Measurements from ENCODE around the gene KCNJ2. TPM values are rescaled to one million over a fixed set of nuclear protein-coding genes. Genes with fewer than 3 reads are reported as not detected.

The KCNJ2 gene
- total and polyA plus RNA-seq, 3 donors from 2014 or later = 0.58 to 1.1 (median 0.79) TPM

DNA sequence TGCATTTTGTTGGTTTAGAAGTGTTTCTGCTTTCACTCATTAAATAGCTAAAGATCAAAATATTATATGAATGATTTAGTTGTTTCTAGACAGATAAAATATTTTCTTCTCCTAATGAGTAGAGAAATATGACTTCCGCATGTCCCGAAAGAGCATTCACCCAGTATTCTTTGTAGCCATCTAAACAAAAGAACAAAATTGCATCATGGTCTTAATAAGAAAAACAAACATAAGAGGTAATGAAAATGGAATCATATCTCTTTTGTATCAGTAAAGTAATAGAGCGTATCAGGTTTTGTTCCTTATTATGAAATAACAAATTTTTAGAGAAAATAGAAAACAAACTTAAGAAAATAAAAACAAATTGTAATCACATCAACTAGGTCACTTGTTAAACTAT, 16.1 kb upstream of the KCNJ2 start:
- Histone ChIP-seq H3K27ac (no peak overlapping the region), H3K36me3 (ENCODE audit: low read depth, missing control alignments) (no peaks in the 10 kb centered on the region), H3K4me1 (no peaks in the 10 kb centered on the region), H3K27me3 (no peaks in the 10 kb centered on the region), H3K9me3 (no peaks in the 10 kb centered on the region), H3K4me3 (no peak overlapping the region)
- TF ChIP-seq, protein P1, sequence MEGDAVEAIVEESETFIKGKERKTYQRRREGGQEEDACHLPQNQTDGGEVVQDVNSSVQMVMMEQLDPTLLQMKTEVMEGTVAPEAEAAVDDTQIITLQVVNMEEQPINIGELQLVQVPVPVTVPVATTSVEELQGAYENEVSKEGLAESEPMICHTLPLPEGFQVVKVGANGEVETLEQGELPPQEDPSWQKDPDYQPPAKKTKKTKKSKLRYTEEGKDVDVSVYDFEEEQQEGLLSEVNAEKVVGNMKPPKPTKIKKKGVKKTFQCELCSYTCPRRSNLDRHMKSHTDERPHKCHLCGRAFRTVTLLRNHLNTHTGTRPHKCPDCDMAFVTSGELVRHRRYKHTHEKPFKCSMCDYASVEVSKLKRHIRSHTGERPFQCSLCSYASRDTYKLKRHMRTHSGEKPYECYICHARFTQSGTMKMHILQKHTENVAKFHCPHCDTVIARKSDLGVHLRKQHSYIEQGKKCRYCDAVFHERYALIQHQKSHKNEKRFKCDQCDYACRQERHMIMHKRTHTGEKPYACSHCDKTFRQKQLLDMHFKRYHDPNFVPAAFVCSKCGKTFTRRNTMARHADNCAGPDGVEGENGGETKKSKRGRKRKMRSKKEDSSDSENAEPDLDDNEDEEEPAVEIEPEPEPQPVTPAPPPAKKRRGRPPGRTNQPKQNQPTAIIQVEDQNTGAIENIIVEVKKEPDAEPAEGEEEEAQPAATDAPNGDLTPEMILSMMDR (IDR thresholded peaks at IDR 0.05) = no peak
- no peak for TF ChIP-seq POLR2A (IDR thresholded peaks at IDR 0.05)
- 90 to 91% methylated on average over 3 of the region's 3 CpGs for WGBS, 2 donors
- intact Hi-C loops (cut with DNase I; ENCODE audit: low total_unique reads) = no loop called here
- no peak for DNase-seq

DNA sequence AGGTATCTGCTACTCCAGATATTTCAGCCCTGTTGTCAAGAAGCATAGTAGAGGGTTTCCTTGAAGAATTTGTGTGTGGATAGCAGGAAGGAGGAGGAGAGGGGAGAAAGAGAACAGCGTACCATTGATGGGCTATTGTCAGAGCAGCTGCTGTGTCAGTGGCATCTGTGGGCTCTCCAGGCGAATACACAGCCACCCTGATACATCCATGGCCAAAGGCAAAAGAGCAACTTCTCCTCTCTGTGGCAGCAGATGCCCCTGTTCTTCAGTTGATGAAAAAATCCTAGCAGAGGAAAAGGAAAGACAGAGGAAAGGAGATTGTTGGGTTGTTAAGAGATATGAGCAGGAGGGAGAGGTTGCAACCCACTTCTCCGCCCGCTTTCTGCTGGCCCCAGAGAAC, 12.2 kb upstream of the KCNJ2 start:
- no peaks in the 10 kb centered on the region for H3K36me3 ChIP-seq (ENCODE audit: low read depth, missing control alignments)
- no peak overlapping the region for H3K4me3 ChIP-seq
- H3K27me3 ChIP-seq = no peaks in the 10 kb centered on the region
- no peak for DNase-seq
- no peaks in the 10 kb centered on the region for H3K4me1 ChIP-seq
- WGBS, 2 donors = 72 to 83% methylated on average over 4 of the region's 4 CpGs
- TF ChIP-seq POLR2A (IDR thresholded peaks at IDR 0.05) = no peak
- TF ChIP-seq, protein P1 (IDR thresholded peaks at IDR 0.05) = no peak
- H3K9me3 ChIP-seq = no peaks in the 10 kb centered on the region
- intact Hi-C loops (cut with DNase I; ENCODE audit: low total_unique reads) = no loop called here
- no peak overlapping the region for H3K27ac ChIP-seq

- Histone ChIP-seq H3K4me1 (no peaks in the 10 kb centered on the region), H3K36me3 (ENCODE audit: low read depth, missing control alignments) (no peaks in the 10 kb centered on the region), H3K4me3 (no peak overlapping the region), H3K27ac (no peak overlapping the region), H3K9me3 (no peaks in the 10 kb centered on the region), H3K27me3 (no peaks in the 10 kb centered on the region)
- intact Hi-C loops (cut with DNase I; ENCODE audit: low total_unique reads) = no loop called here
- WGBS, 2 donors = 84 to 90% methylated on average over 4 of the region's 4 CpGs
- TF ChIP-seq, protein P1 (IDR thresholded peaks at IDR 0.05) = no peak
- no peak for TF ChIP-seq POLR2A (IDR thresholded peaks at IDR 0.05)
- DNase-seq = no peak
Measured at GRCh38 chr17:70158180-70158579, 11.2 kb upstream of the KCNJ2 start.

DNA sequence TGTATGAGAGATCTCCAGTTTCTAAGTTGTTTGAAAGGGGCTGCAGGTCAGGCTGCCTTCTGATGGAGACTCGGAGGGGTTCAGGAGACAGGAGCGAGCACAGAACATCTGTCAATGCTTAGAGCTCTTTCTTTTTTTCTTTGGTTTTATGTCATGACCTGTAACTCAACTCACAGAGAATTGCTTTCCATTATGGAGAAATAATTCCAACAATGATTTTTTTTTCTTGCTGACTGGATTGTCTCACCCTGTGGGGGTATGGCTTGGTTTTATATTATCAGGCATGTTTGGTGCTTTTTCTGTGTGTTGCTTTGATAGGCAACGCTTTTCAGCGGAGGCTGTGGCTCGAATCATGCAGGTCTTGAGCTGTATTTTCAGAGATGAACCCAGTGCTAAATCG, 10.7 kb upstream of the KCNJ2 start:
- no peak for DNase-seq
- 84 to 88% methylated on average over 6 of the region's 6 CpGs for WGBS, 2 donors
- no peaks in the 10 kb centered on the region for H3K27me3 ChIP-seq

DNA sequence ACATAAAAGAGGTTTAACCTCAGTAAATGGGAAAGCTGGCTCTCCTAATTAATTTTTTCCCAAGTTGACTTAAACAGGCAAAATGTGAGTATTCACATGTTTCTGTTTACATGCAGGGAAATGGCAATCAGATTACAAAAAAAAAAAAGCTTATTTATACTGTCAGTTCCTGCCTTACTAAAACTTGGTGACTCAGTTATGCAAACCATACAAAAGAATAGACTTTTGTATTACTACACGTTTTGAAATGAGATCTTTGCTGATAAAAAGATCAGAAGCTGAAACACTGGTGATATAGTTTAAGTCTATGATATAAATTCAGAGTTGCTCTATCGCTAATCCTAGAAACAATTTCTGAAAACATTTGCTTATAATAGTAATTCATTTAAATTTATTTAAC, 9.4 kb upstream of the KCNJ2 start:
- no peak for DNase-seq
- H3K27ac ChIP-seq = no peak overlapping the region
- H3K4me3 ChIP-seq = no peak overlapping the region
- H3K4me1 ChIP-seq = no peaks in the 10 kb centered on the region
- WGBS, 2 donors = 77 to 83% methylated on average over 2 of the region's 2 CpGs
- no peak for TF ChIP-seq POLR2A (IDR thresholded peaks at IDR 0.05)
- TF ChIP-seq, protein P1 (IDR thresholded peaks at IDR 0.05) = no peak
- H3K36me3 ChIP-seq (ENCODE audit: low read depth, missing control alignments) = no peaks in the 10 kb centered on the region
- intact Hi-C loops (cut with DNase I; ENCODE audit: low total_unique reads) = no loop called here
- H3K9me3 ChIP-seq = no peaks in the 10 kb centered on the region
- H3K27me3 ChIP-seq = no peaks in the 10 kb centered on the region

More for the DNA sequence above, 10.7 kb upstream of the KCNJ2 start:
- no peaks in the 10 kb centered on the region for H3K4me1 ChIP-seq
- no peak for TF ChIP-seq POLR2A (IDR thresholded peaks at IDR 0.05)
- TF ChIP-seq, protein P1 (IDR thresholded peaks at IDR 0.05) = no peak
- intact Hi-C loops (cut with DNase I; ENCODE audit: low total_unique reads) = no loop called here
- no peak overlapping the region for H3K4me3 ChIP-seq
- H3K27ac ChIP-seq = no peak overlapping the region
- H3K9me3 ChIP-seq = no peaks in the 10 kb centered on the region
- no peaks in the 10 kb centered on the region for H3K36me3 ChIP-seq (ENCODE audit: low read depth, missing control alignments)
